ENCODE data around the gene EFHD1. TPM values are rescaled to one million over a fixed set of nuclear protein-coding genes. Genes with fewer than 3 reads are reported as not detected.

Gene EFHD1
- total and polyA plus RNA-seq, 4 donors: 2.2 to 8.6 (median 4.9) TPM

DNA sequence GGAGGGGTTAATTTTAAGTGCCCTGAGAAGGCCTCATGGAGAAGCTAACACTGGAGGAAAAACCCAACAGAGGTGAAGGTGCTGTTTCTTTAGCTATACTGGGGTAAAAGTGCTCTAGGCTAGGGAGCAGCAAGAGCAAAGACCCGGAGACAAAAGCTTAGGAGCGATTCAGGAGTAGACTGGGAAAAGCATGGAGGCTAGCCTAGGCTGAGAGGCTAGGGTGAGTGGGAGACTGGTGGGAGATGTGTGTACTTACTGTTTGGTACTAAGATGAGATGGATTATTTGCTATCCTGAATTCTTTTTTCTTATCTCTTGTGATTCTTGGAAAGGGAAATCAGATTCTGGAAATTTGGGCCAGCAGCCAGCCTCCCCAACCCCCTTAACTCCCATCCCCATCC is 65.7 kb downstream of the EFHD1 start:
- peaks cover 2 to 21% (median 20%) of the 10 kb centered on the region in 5 donors for H3K4me1 ChIP-seq (ENCODE audit: control insufficient read depth in 5 of 5, insufficient read depth in 5 of 5, low read length in 5 of 5)
- H3K4me3 ChIP-seq: no peak overlapping the region
- 84 to 85% methylated on average over 2 of the region's 2 CpGs for WGBS, 2 donors
- H3K9me3 ChIP-seq (ENCODE audit: control insufficient read depth in 4 of 4, insufficient read depth in 3 of 4, low read length in 3 of 4): no peaks in the 10 kb centered on the region
- peak overlapping the region in 1 of 2 donors; percentile 38 for H3K9ac ChIP-seq (ENCODE audit: insufficient read depth in 1 of 2, low read length in 2 of 2)
- H3K27ac ChIP-seq (ENCODE audit: low read depth in 1 of 2, low read length in 1 of 2): no peak overlapping the region
- DNase-seq (no peak), ATAC-seq (ENCODE audit: insufficient read depth, low FRiP score) (no peak)
- TF ChIP-seq, protein P1, sequence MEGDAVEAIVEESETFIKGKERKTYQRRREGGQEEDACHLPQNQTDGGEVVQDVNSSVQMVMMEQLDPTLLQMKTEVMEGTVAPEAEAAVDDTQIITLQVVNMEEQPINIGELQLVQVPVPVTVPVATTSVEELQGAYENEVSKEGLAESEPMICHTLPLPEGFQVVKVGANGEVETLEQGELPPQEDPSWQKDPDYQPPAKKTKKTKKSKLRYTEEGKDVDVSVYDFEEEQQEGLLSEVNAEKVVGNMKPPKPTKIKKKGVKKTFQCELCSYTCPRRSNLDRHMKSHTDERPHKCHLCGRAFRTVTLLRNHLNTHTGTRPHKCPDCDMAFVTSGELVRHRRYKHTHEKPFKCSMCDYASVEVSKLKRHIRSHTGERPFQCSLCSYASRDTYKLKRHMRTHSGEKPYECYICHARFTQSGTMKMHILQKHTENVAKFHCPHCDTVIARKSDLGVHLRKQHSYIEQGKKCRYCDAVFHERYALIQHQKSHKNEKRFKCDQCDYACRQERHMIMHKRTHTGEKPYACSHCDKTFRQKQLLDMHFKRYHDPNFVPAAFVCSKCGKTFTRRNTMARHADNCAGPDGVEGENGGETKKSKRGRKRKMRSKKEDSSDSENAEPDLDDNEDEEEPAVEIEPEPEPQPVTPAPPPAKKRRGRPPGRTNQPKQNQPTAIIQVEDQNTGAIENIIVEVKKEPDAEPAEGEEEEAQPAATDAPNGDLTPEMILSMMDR (IDR thresholded peaks at IDR 0.05; ENCODE audit: control extremely low read depth, extremely low read depth): no peak
- H3K36me3 ChIP-seq (ENCODE audit: control insufficient read depth in 4 of 4, insufficient read depth in 4 of 4, low read length in 4 of 4): peaks cover 0 to 7% (median 5%) of the 10 kb centered on the region in 4 donors
- H3K27me3 ChIP-seq (ENCODE audit: control insufficient read depth in 3 of 3, insufficient read depth in 3 of 3, low read length in 2 of 3): no peaks in the 10 kb centered on the region

DNA sequence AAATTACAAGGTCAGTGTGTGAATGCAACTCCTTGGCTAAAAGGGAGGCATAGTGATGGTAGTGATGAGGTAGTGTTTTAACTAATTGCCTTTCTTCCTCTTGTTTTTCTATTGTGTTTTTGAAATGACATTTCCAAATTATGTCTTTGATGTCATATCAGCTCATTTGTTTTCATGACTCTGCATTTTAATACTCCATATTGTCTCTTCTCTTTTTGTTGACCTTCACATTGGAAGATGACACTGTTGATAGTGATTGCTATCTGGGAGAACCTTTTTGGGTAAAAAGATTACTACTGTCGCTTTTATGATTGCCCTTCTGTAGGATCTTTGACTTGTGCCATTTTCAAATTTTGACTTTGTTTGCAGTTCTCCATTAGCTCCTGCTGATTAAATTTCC is 66.8 kb downstream of the EFHD1 start:
- WGBS, 2 donors: 97 to 100% methylated on average over 1 of the region's 1 CpG

DNA sequence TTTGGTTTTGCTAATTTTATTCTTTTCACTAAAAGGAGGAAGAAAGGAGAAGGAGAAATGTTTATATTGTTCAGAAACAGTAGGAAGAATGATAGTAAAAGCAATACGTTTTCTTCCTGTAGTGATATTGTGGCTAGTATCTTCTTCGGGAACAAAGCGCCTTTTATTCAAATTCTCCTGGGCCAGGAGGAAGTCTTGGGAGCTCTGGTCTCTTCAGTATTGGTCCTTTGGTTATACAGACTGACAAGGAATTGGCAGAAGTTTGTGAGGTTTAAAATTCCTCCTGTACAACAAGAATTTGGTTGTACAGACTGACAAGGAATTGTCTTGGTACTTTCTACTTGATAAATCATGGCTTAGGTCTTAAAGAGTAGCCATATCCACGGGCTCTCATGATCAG is 73.7 kb downstream of the EFHD1 start:
- TF ChIP-seq, protein P1 (IDR thresholded peaks at IDR 0.05; ENCODE audit: control extremely low read depth, extremely low read depth): no peak
- no peak for ATAC-seq (ENCODE audit: insufficient read depth, low FRiP score)
- H3K36me3 ChIP-seq (ENCODE audit: control insufficient read depth in 4 of 4, insufficient read depth in 4 of 4, low read length in 4 of 4): peaks cover 14 to 26% (median 15%) of the 10 kb centered on the region in 4 donors

More for the DNA sequence above, 66.8 kb downstream of the EFHD1 start:
- Histone ChIP-seq H3K9me3 (ENCODE audit: control insufficient read depth in 4 of 4, insufficient read depth in 3 of 4, low read length in 3 of 4) (no peaks in the 10 kb centered on the region), H3K27me3 (ENCODE audit: control insufficient read depth in 3 of 3, insufficient read depth in 3 of 3, low read length in 2 of 3) (no peaks in the 10 kb centered on the region), H3K9ac (ENCODE audit: insufficient read depth in 1 of 2, low read length in 2 of 2) (no peak overlapping the region), H3K27ac (ENCODE audit: low read depth in 1 of 2, low read length in 1 of 2) (no peak overlapping the region), H3K4me3 (no peak overlapping the region), H3K4me1 (ENCODE audit: control insufficient read depth in 5 of 5, insufficient read depth in 5 of 5, low read length in 5 of 5) (peaks cover 2 to 21% (median 20%) of the 10 kb centered on the region in 5 donors), H3K36me3 (ENCODE audit: control insufficient read depth in 4 of 4, insufficient read depth in 4 of 4, low read length in 4 of 4) (peaks cover 3 to 10% (median 8%) of the 10 kb centered on the region in 4 donors)
- no peak for DNase-seq
- TF ChIP-seq, protein P1 (IDR thresholded peaks at IDR 0.05; ENCODE audit: control extremely low read depth, extremely low read depth): no peak
- ATAC-seq (ENCODE audit: insufficient read depth, low FRiP score): no peak

DNA sequence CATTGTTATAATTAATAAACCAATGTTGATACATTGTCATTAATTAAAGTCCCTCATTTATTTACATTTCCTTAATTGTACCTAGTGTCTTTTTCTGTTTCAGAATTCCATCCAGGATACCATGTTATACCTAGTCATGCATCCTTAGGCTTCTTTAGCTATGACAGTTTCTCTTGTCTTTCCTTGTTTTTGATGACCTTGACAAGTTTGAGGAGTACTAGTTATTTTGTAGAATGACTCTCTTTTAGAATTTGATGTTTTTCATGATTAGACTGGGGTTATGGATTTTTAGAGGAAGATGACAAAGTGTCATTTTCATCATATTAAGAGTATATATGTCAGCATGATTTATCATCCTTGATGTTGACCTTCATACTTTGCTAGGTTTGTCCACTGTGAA is 80.1 kb downstream of the EFHD1 start:
- Histone ChIP-seq H3K9me3 (ENCODE audit: control insufficient read depth in 4 of 4, insufficient read depth in 3 of 4, low read length in 3 of 4) (peaks cover 0 to 9% (median 0%) of the 10 kb centered on the region in 4 donors), H3K9ac (ENCODE audit: insufficient read depth in 1 of 2, low read length in 2 of 2) (no peak overlapping the region), H3K4me1 (ENCODE audit: control insufficient read depth in 5 of 5, insufficient read depth in 5 of 5, low read length in 5 of 5) (peaks cover 0 to 2% (median 0%) of the 10 kb centered on the region in 5 donors), H3K27me3 (ENCODE audit: control insufficient read depth in 3 of 3, insufficient read depth in 3 of 3, low read length in 2 of 3) (no peaks in the 10 kb centered on the region), H3K27ac (ENCODE audit: low read depth in 1 of 2, low read length in 1 of 2) (no peak overlapping the region), H3K4me3 (no peak overlapping the region), H3K36me3 (ENCODE audit: control insufficient read depth in 4 of 4, insufficient read depth in 4 of 4, low read length in 4 of 4) (peaks cover 1 to 24% (median 20%) of the 10 kb centered on the region in 4 donors)
- no peak for DNase-seq
- TF ChIP-seq, protein P1 (IDR thresholded peaks at IDR 0.05; ENCODE audit: control extremely low read depth, extremely low read depth): no peak
- no peak for ATAC-seq (ENCODE audit: insufficient read depth, low FRiP score)

More for the DNA sequence above, 73.7 kb downstream of the EFHD1 start:
- no peak overlapping the region for H3K27ac ChIP-seq (ENCODE audit: low read depth in 1 of 2, low read length in 1 of 2)
- peaks cover 0 to 4% (median 0%) of the 10 kb centered on the region in 4 donors for H3K9me3 ChIP-seq (ENCODE audit: control insufficient read depth in 4 of 4, insufficient read depth in 3 of 4, low read length in 3 of 4)
- DNase-seq: no peak
- H3K27me3 ChIP-seq (ENCODE audit: control insufficient read depth in 3 of 3, insufficient read depth in 3 of 3, low read length in 2 of 3): no peaks in the 10 kb centered on the region
- no peak overlapping the region for H3K4me3 ChIP-seq
- peaks cover 0 to 10% (median 0%) of the 10 kb centered on the region in 5 donors for H3K4me1 ChIP-seq (ENCODE audit: control insufficient read depth in 5 of 5, insufficient read depth in 5 of 5, low read length in 5 of 5)
- H3K9ac ChIP-seq (ENCODE audit: insufficient read depth in 1 of 2, low read length in 2 of 2): no peak overlapping the region
- 91 to 94% methylated on average over 4 of the region's 4 CpGs for WGBS, 2 donors
